HepG2 (cell line): ENCODE results near the gene PFKP. TPM values are rescaled to one million over a fixed set of nuclear protein-coding genes. Genes with fewer than 3 reads are reported as not detected.

ENCODE experiments used
- BRD4 ChIP-seq: sonication (generic); formaldehyde crosslinking; IDR thresholded peaks from 2 replicates; pipeline ENCODE4 v1.4.0; 2020; ENCODE audit warnings: missing genetic modification reagents
- EP300 ChIP-seq, 3 experiments: sonication (generic) in 1 of 3; formaldehyde crosslinking in 1 of 3; IDR thresholded peaks; 2 replicates each; pipeline versions ENCODE4 v1.5.1 to v1.6.1; 2011 to 2020; ENCODE audit warnings: low read depth in 2 of 3, low read length in 2 of 3, borderline replicate concordance in 1 of 3, improper control_type of control experiment in 1 of 3, mild to moderate bottlenecking in 1 of 3, missing genetic modification reagents in 1 of 3, moderate library complexity in 1 of 3
- ETV5 ChIP-seq: IDR thresholded peaks from 2 replicates; pipeline ENCODE4 v1.6.1; 2018; ENCODE audit warnings: missing biosample characterization, missing genetic modification reagents, inconsistent platforms, borderline replicate concordance
- HBP1 ChIP-seq: IDR thresholded peaks from 2 replicates; pipeline ENCODE4 v1.6.1; 2016; ENCODE audit warnings: low read depth, control low read depth
- HDAC6 ChIP-seq: fragments of 200-600 bp; sonication (generic); IDR thresholded peaks from 2 replicates; pipeline ENCODE4 v1.7.0; 2017; ENCODE audit warnings: mild to moderate bottlenecking, antibody characterized with exemption, low read length, low read depth
- NFRKB ChIP-seq: fragments of 450-650 bp; IDR thresholded peaks from 2 replicates; pipeline ENCODE4 v1.6.1; 2017
- NR2F1 ChIP-seq, 2 experiments: fragments of 450-650 bp in 1 of 2; formaldehyde crosslinking in 1 of 2; IDR thresholded peaks; 2 replicates each; pipeline versions ENCODE4 v1.5.0 to v1.6.1; 2016 to 2020; ENCODE audit warnings: mild to moderate bottlenecking in 1 of 2, missing compliant biosample characterization in 1 of 2, missing genetic modification reagents in 1 of 2, moderate library complexity in 1 of 2
- PAX8 ChIP-seq: sonication (generic); formaldehyde crosslinking; IDR thresholded peaks from 2 replicates; pipeline ENCODE4 v1.8.0; 2022; ENCODE audit warnings: mild to moderate bottlenecking, missing genetic modification reagents, borderline replicate concordance
- POLR2AphosphoS5 ChIP-seq: IDR thresholded peaks from 2 replicates; pipeline ENCODE4 v1.6.1; 2012; ENCODE audit warnings: low read depth, low read length
- PRDM4 ChIP-seq: sonication (generic); formaldehyde crosslinking; IDR thresholded peaks from 2 replicates; pipeline ENCODE4 v1.9.0; 2021; ENCODE audit warnings: missing genetic modification reagents, borderline replicate concordance
- RAD51 ChIP-seq: fragments of 450-650 bp; IDR thresholded peaks from 2 replicates; pipeline ENCODE4 v1.6.1; 2016; ENCODE audit warnings: borderline replicate concordance
- SMYD3 ChIP-seq: sonication (generic); formaldehyde crosslinking; IDR thresholded peaks from 2 replicates; pipeline ENCODE4 v1.8.1; 2023; ENCODE audit warnings: mild to moderate bottlenecking, missing genetic modification reagents
- SNAI1 ChIP-seq: sonication (generic); formaldehyde crosslinking; IDR thresholded peaks from 2 replicates; pipeline ENCODE4 v1.5.0; 2020; ENCODE audit warnings: mild to moderate bottlenecking, missing genetic modification reagents, borderline replicate concordance
- TERF1 ChIP-seq: sonication (generic); formaldehyde crosslinking; IDR thresholded peaks from 2 replicates; pipeline ENCODE4 v1.8.0; 2022; ENCODE audit warnings: mild to moderate bottlenecking, missing genetic modification reagents, moderate library complexity
- TMF1 ChIP-seq: sonication (generic); formaldehyde crosslinking; IDR thresholded peaks from 2 replicates; pipeline ENCODE4 v1.8.1; 2022; ENCODE audit warnings: low read depth, missing genetic modification reagents
- YEATS4 ChIP-seq: sonication (generic); formaldehyde crosslinking; IDR thresholded peaks from 2 replicates; pipeline ENCODE4 v1.4.0; 2020; ENCODE audit warnings: missing genetic modification reagents, borderline replicate concordance
- ZBTB1 ChIP-seq: sonication (generic); formaldehyde crosslinking; IDR thresholded peaks from 2 replicates; pipeline ENCODE4 v1.4.0; 2020; ENCODE audit warnings: missing genetic modification reagents, borderline replicate concordance
- ZNF230 ChIP-seq: sonication (generic); formaldehyde crosslinking; IDR thresholded peaks from 2 replicates; pipeline ENCODE4 v1.4.0; 2020; ENCODE audit warnings: mild to moderate bottlenecking, missing genetic modification reagents
- ZNF253 ChIP-seq: sonication (generic); formaldehyde crosslinking; IDR thresholded peaks from 2 replicates; pipeline ENCODE4 v1.8.0; 2022; ENCODE audit warnings: mild to moderate bottlenecking, missing genetic modification reagents, borderline replicate concordance
- ZNF441 ChIP-seq: sonication (generic); formaldehyde crosslinking; IDR thresholded peaks from 2 replicates; pipeline ENCODE4 v1.7.0; 2021; ENCODE audit warnings: missing genetic modification reagents, borderline replicate concordance
- ZNF530 ChIP-seq: sonication (generic); formaldehyde crosslinking; IDR thresholded peaks from 2 replicates; pipeline ENCODE4 v1.5.0; 2020; ENCODE audit warnings: low read depth, mild to moderate bottlenecking, missing genetic modification reagents
- ZNF563 ChIP-seq: sonication (generic); formaldehyde crosslinking; IDR thresholded peaks from 2 replicates; pipeline ENCODE4 v1.8.0; 2022; ENCODE audit warnings: mild to moderate bottlenecking, moderate library complexity, missing genetic modification reagents
- ZNF570 ChIP-seq: sonication (generic); formaldehyde crosslinking; IDR thresholded peaks from 2 replicates; pipeline ENCODE4 v1.4.0; 2020; ENCODE audit warnings: mild to moderate bottlenecking, missing genetic modification reagents, borderline replicate concordance
- ZNF7 ChIP-seq: IDR thresholded peaks from 2 replicates; pipeline ENCODE4 v1.6.1; 2016; ENCODE audit warnings: missing biosample characterization, missing genetic modification reagents
- ZNF713 ChIP-seq: sonication (generic); formaldehyde crosslinking; IDR thresholded peaks from 2 replicates; pipeline ENCODE4 v1.4.0; 2020; ENCODE audit warnings: mild to moderate bottlenecking, missing genetic modification reagents
- ZNF792 ChIP-seq: IDR thresholded peaks from 2 replicates; pipeline ENCODE4 v1.6.1; 2016
- polyA plus RNA-seq, 8 experiments: library from polyadenylated mRNA; depleted of rRNA in 3 of 8; stranded (reverse) in 7 of 8; unstranded in 1 of 8; fragments of >200 nt; fragmentation: Illumina TruSeq in 4 of 8; extraction: Trizol in 4 of 8; gene quantifications; 2 replicates each; pipeline versions ENCODE4 v1.2.1 to v1.2.3, GENCODE V29; 2011 to 2016; ENCODE audit warnings: low read depth in 4 of 8, missing spikeins in 1 of 8, mixed read lengths in 1 of 8; ENCODE audit not compliant: insufficient read depth in 1 of 8
- total RNA-seq, 5 experiments: library from RNA; depleted of rRNA; stranded (reverse); fragments of >200 nt; fragmentation: Illumina TruSeq; extraction: Trizol; gene quantifications; 2 replicates each; pipeline ENCODE4 v1.2.3, GENCODE V29; 2016; ENCODE audit warnings: low read depth in 1 of 5

The PFKP gene
- total and polyA plus RNA-seq, 2 of the 13 experiments (the other 11 are each of a cell fraction or from before 2014, with no cell fraction given) = 0.80 to 2.4 TPM

GRCh38 chr10:3172446-3173170 is 105.3 kb downstream of the PFKP start, which contains the start of gene PITRM1 (continued):
- no peak for TF ChIP-seq ZNF7
- no peak for TF ChIP-seq PAX8 (CRISPR knock-in tag)
- no peak for TF ChIP-seq PRDM4 (CRISPR knock-in tag)
- TF ChIP-seq NR2F1 (CRISPR knock-in tag; IDR thresholded peaks at IDR 0.05) = no peak
- TF ChIP-seq HDAC6 = no peak
- TF ChIP-seq TMF1 (CRISPR knock-in tag) = peak; percentile 68; the same call in 1 of the 2 replicates
- TF ChIP-seq ZNF570 = no peak
- no peak for TF ChIP-seq HBP1
- TF ChIP-seq ZNF713 (CRISPR knock-in tag) = no peak
- TF ChIP-seq EP300 (IDR thresholded peaks at IDR 0.05; ENCODE audit: low read depth in 2 of 2, low read length in 2 of 2) = no peak
- TF ChIP-seq EP300 (CRISPR knock-in tag; IDR thresholded peaks at IDR 0.05; ENCODE audit: borderline replicate concordance) = no peak
- peak; percentile 90 for TF ChIP-seq POLR2AphosphoS5
- TF ChIP-seq NFRKB = no peak
- peak; percentile 73; the same call in 1 of the 2 replicates for TF ChIP-seq YEATS4 (CRISPR knock-in tag)
- TF ChIP-seq ETV5 = no peak
- TF ChIP-seq ZNF792 (CRISPR knock-in tag) = peak; percentile 60; the same call in 1 of the 2 replicates
- TF ChIP-seq ZNF530 (CRISPR knock-in tag) = no peak
- peak; percentile 70; the same call in 1 of the 2 replicates for TF ChIP-seq BRD4 (CRISPR knock-in tag)
- no peak for TF ChIP-seq ZNF441 (CRISPR knock-in tag)
- no peak for TF ChIP-seq SNAI1
- TF ChIP-seq TERF1 (CRISPR knock-in tag) = no peak
- no peak for TF ChIP-seq ZBTB1 (CRISPR knock-in tag)
- TF ChIP-seq ZNF563 = no peak
- peak; percentile 77; the same call in 1 of the 2 replicates for TF ChIP-seq ZNF253 (CRISPR knock-in tag)
- TF ChIP-seq RAD51 = no peak
- no peak for TF ChIP-seq ZNF230 (CRISPR knock-in tag)
- TF ChIP-seq SMYD3 (CRISPR knock-in tag) = no peak
